Transverse colon (tissue), 4 donors: Measurements from ENCODE around the gene ZNF438.

Experiments
- CTCF ChIP-seq, 5 experiments: fragments of 200-600 bp in 3 of 5; fragments of 450-650 bp in 2 of 5; sonication (generic) in 3 of 5; IDR thresholded peaks; 1 replicate in 2 of 5; 2 replicates in 3 of 5; pipeline ENCODE4 v1.5.1; 2016 to 2017; ENCODE audit warnings: antibody characterized with exemption in 5 of 5, inconsistent platforms in 3 of 5, mild to moderate bottlenecking in 2 of 5, moderate library complexity in 1 of 5
- EP300 ChIP-seq: sonication (generic); formaldehyde crosslinking; IDR thresholded peaks from one replicate; pipeline ENCODE4 v1.6.1; 2017; ENCODE audit warnings: antibody characterized with exemption, low read depth
- POLR2A ChIP-seq: fragments of 450-650 bp; IDR thresholded peaks from one replicate; pipeline ENCODE4 v1.6.1; 2016; ENCODE audit warnings: antibody characterized with exemption, mild to moderate bottlenecking, moderate library complexity
- POLR2AphosphoS5 ChIP-seq, 3 donors: sonication (generic); formaldehyde crosslinking; IDR thresholded peaks; one replicate each; pipeline ENCODE4 v1.6.1; 2016; ENCODE audit warnings: antibody characterized with exemption in 3 of 3

DNA sequence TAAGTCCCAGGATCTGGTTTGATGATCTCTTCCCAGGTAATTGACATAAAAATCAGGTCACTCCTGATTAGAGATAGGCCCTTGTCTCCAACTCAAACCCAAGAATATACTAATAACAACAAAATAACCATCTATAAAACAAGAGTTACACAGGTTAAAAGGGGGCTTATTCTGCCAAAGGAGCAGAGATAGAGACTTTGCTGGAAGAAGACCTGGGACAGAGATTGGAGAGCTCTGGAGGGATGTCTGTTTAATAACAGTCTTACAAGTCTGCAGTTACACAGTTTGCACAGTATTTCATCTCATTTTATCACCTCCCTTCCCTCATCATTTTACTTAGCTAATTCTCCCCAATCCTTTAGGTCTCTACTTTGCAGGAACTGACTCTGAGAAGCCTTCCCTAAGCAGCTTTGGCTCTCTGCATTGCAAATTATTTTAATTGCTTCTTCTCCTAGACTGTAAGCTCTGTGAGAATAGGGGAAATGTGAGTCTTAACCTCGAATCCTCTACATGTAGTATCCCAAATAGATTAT, 3.7 kb upstream of the ZNF438 start:
- TF ChIP-seq POLR2A (no peak), CTCF (IDR thresholded peaks at IDR 0.05) (no peak), EP300 (no peak), POLR2AphosphoS5 (IDR thresholded peaks at IDR 0.05) (no peak)
